SK-N-SH treated with all-trans-retinoic acid at 6 μM for 48 hours (cell line): Measurements from ENCODE around the gene MIPOL1.

ENCODE experiments used
- ATAC-seq: fragments of 200-7000 bp; cut with Tn5 transposase; 3 replicates; pipeline ENCODE4 v1.9.1; 2020; ENCODE audit warnings: mild to moderate bottlenecking, moderate library complexity
- ARNTL ChIP-seq: fragments of 450-650 bp; formaldehyde crosslinking; IDR thresholded peaks from 2 replicates; pipeline ENCODE4 v1.5.0; 2020; ENCODE audit warnings: low read depth, mild to moderate bottlenecking, moderate library complexity, borderline replicate concordance
- BACH2 ChIP-seq: fragments of 250-450 bp; sonication (Bioruptor Pico); IDR thresholded peaks from 2 replicates; pipeline ENCODE4 v1.9.0; 2021; ENCODE audit warnings: mild to moderate bottlenecking, borderline replicate concordance
- CREB5 ChIP-seq: fragments of 250-450 bp; sonication (Bioruptor Pico); IDR thresholded peaks from 2 replicates; pipeline ENCODE4 v1.5.1; 2020; ENCODE audit warnings: low read depth, mild to moderate bottlenecking, moderate library complexity
- CSRNP3 ChIP-seq: fragments of 250-450 bp; sonication (Bioruptor Pico); IDR thresholded peaks from 2 replicates; pipeline ENCODE4 v1.5.1; 2021; ENCODE audit warnings: mild to moderate bottlenecking, moderate library complexity
- ESRRG ChIP-seq: fragments of 250-450 bp; sonication (Bioruptor Pico); IDR thresholded peaks from 2 replicates; pipeline ENCODE4 v1.6.1; 2021; ENCODE audit warnings: mild to moderate bottlenecking
- ISL1 ChIP-seq: fragments of 250-450 bp; sonication (Bioruptor Pico); IDR thresholded peaks from 2 replicates; pipeline ENCODE4 v2.1.2; 2022; ENCODE audit warnings: mild to moderate bottlenecking, moderate library complexity
- PATZ1 ChIP-seq: fragments of 250-450 bp; sonication (Bioruptor Pico); IDR thresholded peaks from 2 replicates; pipeline ENCODE4 v1.8.0; 2020; ENCODE audit warnings: mild to moderate bottlenecking, moderate library complexity, borderline replicate concordance
- POU6F1 ChIP-seq: fragments of 250-450 bp; sonication (Bioruptor Pico); IDR thresholded peaks from 2 replicates; pipeline ENCODE4 v1.8.0; 2021; ENCODE audit warnings: low read depth, mild to moderate bottlenecking, moderate library complexity, borderline replicate concordance
- PPARA ChIP-seq: fragments of 250-450 bp; sonication (Bioruptor Pico); IDR thresholded peaks from 2 replicates; pipeline ENCODE4 v1.5.0; 2020; ENCODE audit warnings: mild to moderate bottlenecking, borderline replicate concordance
- RARB ChIP-seq: fragments of 250-450 bp; sonication (Bioruptor Pico); IDR thresholded peaks from 2 replicates; pipeline ENCODE4 v1.8.0; 2021; ENCODE audit warnings: mild to moderate bottlenecking, moderate library complexity
- SNAI2 ChIP-seq: fragments of 250-450 bp; sonication (Bioruptor Pico); IDR thresholded peaks from 2 replicates; pipeline ENCODE4 v1.5.0; 2020; ENCODE audit warnings: mild to moderate bottlenecking, moderate library complexity
- TCF4 ChIP-seq: fragments of 250-450 bp; sonication (Bioruptor Pico); IDR thresholded peaks from 2 replicates; pipeline ENCODE4 v1.8.0; 2021; ENCODE audit warnings: mild to moderate bottlenecking, moderate library complexity, borderline replicate concordance
- TSHZ2 ChIP-seq: fragments of 250-450 bp; sonication (Bioruptor Pico); IDR thresholded peaks from 2 replicates; pipeline ENCODE4 v1.5.0; 2020; ENCODE audit warnings: mild to moderate bottlenecking, moderate library complexity
- ZC3H10 ChIP-seq: fragments of 250-450 bp; sonication (Bioruptor Pico); IDR thresholded peaks from 2 replicates; pipeline ENCODE4 v1.5.1; 2021; ENCODE audit warnings: mild to moderate bottlenecking, moderate library complexity
- ZFP30 ChIP-seq: fragments of 450-650 bp; formaldehyde crosslinking; IDR thresholded peaks from 2 replicates; pipeline ENCODE4 v1.5.0; 2022; ENCODE audit warnings: mild to moderate bottlenecking, moderate library complexity
- ZNF8 ChIP-seq: fragments of 450-650 bp; formaldehyde crosslinking; IDR thresholded peaks from 2 replicates; pipeline ENCODE4 v1.5.0; 2020; ENCODE audit warnings: mild to moderate bottlenecking, moderate library complexity

MIPOL1 gene

GRCh38 chr14:37592482-37593408, 395.0 kb downstream of the MIPOL1 start:
- TF ChIP-seq ZC3H10 (CRISPR knock-in tag), result no peak
- no peak for TF ChIP-seq POU6F1 (CRISPR knock-in tag)
- TF ChIP-seq SNAI2 (CRISPR knock-in tag), result no peak
- no peak for TF ChIP-seq ZFP30 (CRISPR knock-in tag)
- TF ChIP-seq TSHZ2 (CRISPR knock-in tag), result no peak
- no peak for TF ChIP-seq BACH2
- no peak for TF ChIP-seq ISL1 (CRISPR knock-in tag)
- ATAC-seq, result no peak

GRCh38 chr14:37593511-37594237, 395.9 kb downstream of the MIPOL1 start:
- no peak for TF ChIP-seq PPARA
- TF ChIP-seq PATZ1 (CRISPR knock-in tag), result no peak
- no peak for TF ChIP-seq ZNF8 (CRISPR knock-in tag)
- no peak for TF ChIP-seq RARB (CRISPR knock-in tag)
- TF ChIP-seq CSRNP3 (CRISPR knock-in tag), result no peak
- TF ChIP-seq BACH2, result no peak
- no peak for TF ChIP-seq ESRRG (CRISPR knock-in tag)
- TF ChIP-seq POU6F1 (CRISPR knock-in tag), result no peak
- no peak for TF ChIP-seq TCF4 (CRISPR knock-in tag)
- no peak for TF ChIP-seq TSHZ2 (CRISPR knock-in tag)
- no peak for TF ChIP-seq SNAI2 (CRISPR knock-in tag)
- no peak for TF ChIP-seq ISL1 (CRISPR knock-in tag)
- TF ChIP-seq ZC3H10 (CRISPR knock-in tag), result no peak
- no peak for TF ChIP-seq ARNTL (CRISPR knock-in tag)
- no peak for TF ChIP-seq CREB5 (CRISPR knock-in tag)
- ATAC-seq, result no peak
